ENCODE measurements around the gene UFC1.

Gene UFC1

GRCh38 chr1:161177112-161177935, 23.5 kb downstream of the UFC1 start, which contains the start of gene B4GALT3:
TSS of gene B4GALT3 (minus strand) at chr1:161177507. CDS start at chr1:161176060, 1,447 bp downstream.
- Histone ChIP-seq H3K36me3 (replicated peaks) (peaks cover 22% of the 10 kb centered on the region), H3K27ac (peak within 1 kb of the TSS; percentile 81), H3K27me3 (replicated peaks) (no peaks in the 10 kb centered on the region), H3K4me3 (ENCODE audit: low read depth, low read length) (peak within 1 kb of the TSS; percentile 96)
- in situ Hi-C loops (cut with HindIII; ENCODE audit: low pct_ligation_motif_present, low sequenced_read_pairs): no loop called here
- TF ChIP-seq, protein P1, sequence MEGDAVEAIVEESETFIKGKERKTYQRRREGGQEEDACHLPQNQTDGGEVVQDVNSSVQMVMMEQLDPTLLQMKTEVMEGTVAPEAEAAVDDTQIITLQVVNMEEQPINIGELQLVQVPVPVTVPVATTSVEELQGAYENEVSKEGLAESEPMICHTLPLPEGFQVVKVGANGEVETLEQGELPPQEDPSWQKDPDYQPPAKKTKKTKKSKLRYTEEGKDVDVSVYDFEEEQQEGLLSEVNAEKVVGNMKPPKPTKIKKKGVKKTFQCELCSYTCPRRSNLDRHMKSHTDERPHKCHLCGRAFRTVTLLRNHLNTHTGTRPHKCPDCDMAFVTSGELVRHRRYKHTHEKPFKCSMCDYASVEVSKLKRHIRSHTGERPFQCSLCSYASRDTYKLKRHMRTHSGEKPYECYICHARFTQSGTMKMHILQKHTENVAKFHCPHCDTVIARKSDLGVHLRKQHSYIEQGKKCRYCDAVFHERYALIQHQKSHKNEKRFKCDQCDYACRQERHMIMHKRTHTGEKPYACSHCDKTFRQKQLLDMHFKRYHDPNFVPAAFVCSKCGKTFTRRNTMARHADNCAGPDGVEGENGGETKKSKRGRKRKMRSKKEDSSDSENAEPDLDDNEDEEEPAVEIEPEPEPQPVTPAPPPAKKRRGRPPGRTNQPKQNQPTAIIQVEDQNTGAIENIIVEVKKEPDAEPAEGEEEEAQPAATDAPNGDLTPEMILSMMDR (IDR thresholded peaks at IDR 0.05; ENCODE audit: low read depth, low read length, missing control alignments): peak; percentile 21
- peak; percentile 78 for DNase-seq

DNA sequence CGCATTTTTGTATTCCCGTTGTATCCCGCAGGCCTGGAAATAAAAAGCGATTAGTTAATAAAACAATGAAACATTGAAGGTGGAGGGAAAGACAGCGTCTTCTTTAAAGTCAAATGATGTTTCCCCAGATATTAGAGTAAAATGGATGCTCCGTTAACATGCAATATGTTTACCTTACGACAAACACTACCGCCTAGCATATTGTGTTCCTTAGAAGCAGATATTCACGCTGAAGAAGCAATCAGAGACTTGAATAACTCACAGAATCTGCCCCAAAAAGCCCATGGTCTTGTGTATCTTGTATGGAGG, 24.1 kb downstream of the UFC1 start:
- peak overlapping the region; percentile 96 for H3K4me3 ChIP-seq (ENCODE audit: low read depth, low read length)
- TF ChIP-seq, protein P1 (IDR thresholded peaks at IDR 0.05; ENCODE audit: low read depth, low read length, missing control alignments): no peak
- no peaks in the 10 kb centered on the region for H3K27me3 ChIP-seq (replicated peaks)
- peaks cover 19% of the 10 kb centered on the region for H3K36me3 ChIP-seq (replicated peaks)
- in situ Hi-C loops (cut with HindIII; ENCODE audit: low pct_ligation_motif_present, low sequenced_read_pairs): no loop called here
- H3K27ac ChIP-seq: peak overlapping the region; percentile 81
- no peak for DNase-seq

DNA sequence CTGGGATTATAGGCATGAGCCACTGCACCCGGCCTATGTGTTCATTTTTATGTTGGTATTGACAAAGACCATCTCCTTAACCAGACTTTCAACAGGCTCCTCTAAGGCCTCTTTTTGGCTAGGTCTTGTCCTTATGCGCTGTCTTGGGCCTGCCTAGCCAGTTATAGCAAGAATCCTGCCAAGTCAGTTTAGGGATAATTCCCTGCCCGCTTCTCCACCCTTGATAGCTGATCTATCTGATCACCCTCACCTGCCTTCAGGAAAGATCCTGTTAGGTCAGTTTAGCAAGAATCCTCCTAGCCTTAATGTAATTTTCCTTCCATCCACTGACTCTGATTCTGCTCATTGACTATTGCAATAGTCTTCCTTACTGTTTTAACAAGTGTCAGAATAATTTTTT, 25.9 kb downstream of the UFC1 start:
- in situ Hi-C loops (cut with HindIII; ENCODE audit: low pct_ligation_motif_present, low sequenced_read_pairs): no loop called here
- no peak for DNase-seq
- TF ChIP-seq, protein P1 (IDR thresholded peaks at IDR 0.05; ENCODE audit: low read depth, low read length, missing control alignments): no peak
- Histone ChIP-seq H3K36me3 (replicated peaks) (peaks cover 5% of the 10 kb centered on the region), H3K4me3 (ENCODE audit: low read depth, low read length) (no peak overlapping the region), H3K27ac (no peak overlapping the region), H3K27me3 (replicated peaks) (no peaks in the 10 kb centered on the region)

DNA sequence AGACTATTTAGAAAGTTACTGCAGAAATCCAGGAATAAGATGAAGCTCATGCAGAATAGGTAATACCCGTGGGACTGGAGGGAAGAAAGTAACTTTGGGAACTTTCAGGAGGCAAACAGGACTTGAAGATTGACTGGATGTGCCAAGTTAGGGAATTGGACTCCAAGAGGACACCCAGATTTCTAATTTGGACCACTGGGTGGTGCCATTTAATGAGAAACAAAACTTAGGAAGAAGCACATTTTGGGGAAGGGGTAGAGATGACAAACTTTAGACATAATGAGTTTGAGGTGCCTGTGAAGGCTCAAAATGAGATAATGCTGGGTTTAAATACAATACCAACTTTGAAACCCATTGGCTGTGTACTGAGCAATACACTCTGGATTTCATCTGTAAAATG, 26.9 kb downstream of the UFC1 start:
- Histone ChIP-seq H3K4me3 (ENCODE audit: low read depth, low read length) (no peak overlapping the region), H3K27me3 (replicated peaks) (no peaks in the 10 kb centered on the region), H3K36me3 (replicated peaks) (no peaks in the 10 kb centered on the region), H3K27ac (no peak overlapping the region)
- DNase-seq: no peak
- in situ Hi-C loops (cut with HindIII; ENCODE audit: low pct_ligation_motif_present, low sequenced_read_pairs): no loop called here
- TF ChIP-seq, protein P1 (IDR thresholded peaks at IDR 0.05; ENCODE audit: low read depth, low read length, missing control alignments): peak; percentile 51

GRCh38 chr1:161182214-161182613, 28.4 kb downstream of the UFC1 start:
- Histone ChIP-seq H3K27ac (no peak overlapping the region), H3K27me3 (replicated peaks) (no peaks in the 10 kb centered on the region), H3K4me3 (ENCODE audit: low read depth, low read length) (no peak overlapping the region), H3K36me3 (replicated peaks) (no peaks in the 10 kb centered on the region)
- in situ Hi-C loops (cut with HindIII; ENCODE audit: low pct_ligation_motif_present, low sequenced_read_pairs): no loop called here
- DNase-seq: no peak
- TF ChIP-seq, protein P1 (IDR thresholded peaks at IDR 0.05; ENCODE audit: low read depth, low read length, missing control alignments): no peak

DNA sequence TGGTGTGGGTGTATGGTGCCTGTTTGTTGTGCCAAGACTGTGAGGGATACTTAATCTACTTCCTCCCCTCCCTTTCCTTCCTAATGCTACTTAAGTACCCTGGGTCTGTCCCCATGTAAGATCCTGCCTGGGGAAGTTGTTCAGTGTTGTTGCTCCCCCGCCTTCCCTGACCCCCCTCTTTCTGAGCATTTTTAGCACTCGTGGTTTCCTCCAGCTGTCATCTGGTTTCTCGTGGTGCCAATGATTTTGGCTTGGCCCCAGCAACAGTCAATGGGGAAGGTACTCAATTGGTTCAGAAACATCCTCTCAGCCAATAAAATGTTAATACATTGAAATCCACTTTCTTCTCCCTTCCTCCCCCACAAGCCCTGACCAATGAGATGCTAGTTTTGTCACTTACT, 31.5 kb downstream of the UFC1 start:
- no peaks in the 10 kb centered on the region for H3K36me3 ChIP-seq (replicated peaks)
- no peak overlapping the region for H3K4me3 ChIP-seq (ENCODE audit: low read depth, low read length)
- no peaks in the 10 kb centered on the region for H3K27me3 ChIP-seq (replicated peaks)
- in situ Hi-C loops (cut with HindIII; ENCODE audit: low pct_ligation_motif_present, low sequenced_read_pairs): no loop called here
- H3K27ac ChIP-seq: no peak overlapping the region
- no peak for DNase-seq
- TF ChIP-seq, protein P1 (IDR thresholded peaks at IDR 0.05; ENCODE audit: low read depth, low read length, missing control alignments): no peak

Data from brain microvascular endothelial cell (primary cell).